Parathyroid adenoma (tissue), 2 donors: Measurements from ENCODE around the gene FRMD1.

ENCODE experiments used
- H2AFZ ChIP-seq: fragments of 300-600 bp; sonication (generic); one replicate; pipeline ENCODE4 v1.7.0; 2017; ENCODE audit warnings: antibody characterized with exemption, mild to moderate bottlenecking
- H3K27ac ChIP-seq: fragments of 300-600 bp; sonication (generic); one replicate; pipeline ENCODE4 v1.7.0; 2017
- H3K27me3 ChIP-seq: fragments of 300-600 bp; sonication (generic); one replicate; pipeline ENCODE4 v1.7.0; 2017; ENCODE audit warnings: low read length; ENCODE audit not compliant: control insufficient read depth, insufficient read depth
- H3K36me3 ChIP-seq: fragments of 300-600 bp; sonication (generic); one replicate; pipeline ENCODE4 v1.7.0; 2017; ENCODE audit warnings: low read length; ENCODE audit not compliant: control insufficient read depth, insufficient read depth
- H3K4me1 ChIP-seq: fragments of 300-600 bp; sonication (generic); one replicate; pipeline ENCODE4 v1.7.0; 2017; ENCODE audit warnings: control low read depth
- H3K4me2 ChIP-seq: fragments of 300-600 bp; sonication (generic); one replicate; pipeline ENCODE4 v1.7.0; 2017; ENCODE audit warnings: low read length
- H3K4me3 ChIP-seq: fragments of 300-600 bp; sonication (generic); one replicate; pipeline ENCODE4 v1.7.0; 2017; ENCODE audit warnings: low read depth, low read length
- H3K79me2 ChIP-seq: fragments of 300-600 bp; sonication (generic); one replicate; pipeline ENCODE4 v1.7.0; 2017; ENCODE audit warnings: control low read depth
- H3K9ac ChIP-seq: fragments of 300-600 bp; sonication (generic); one replicate; pipeline ENCODE4 v1.7.0; 2017; ENCODE audit warnings: mild to moderate bottlenecking
- H3K9me3 ChIP-seq: fragments of 300-600 bp; sonication (generic); one replicate; pipeline ENCODE4 v1.7.0; 2017; ENCODE audit warnings: low read length; ENCODE audit not compliant: control insufficient read depth
- CTCF ChIP-seq: fragments of 300-600 bp; sonication (generic); IDR thresholded peaks from one replicate; pipeline ENCODE4 v1.7.0; 2017; ENCODE audit warnings: antibody characterized with exemption, mild to moderate bottlenecking
- donor health status: primary hyperparathyroidism.

The FRMD1 gene

GRCh38 chr6:168122011-168122410, 43.0 kb upstream of the FRMD1 start:
- Histone ChIP-seq H3K9me3 (no peaks in the 10 kb centered on the region), H3K4me1 (no peaks in the 10 kb centered on the region), H3K36me3 (no peaks in the 10 kb centered on the region), H3K4me2 (no peak overlapping the region), H3K27ac (no peak overlapping the region), H3K9ac (no peak overlapping the region), H3K79me2 (no peaks in the 10 kb centered on the region), H3K27me3 (no peaks in the 10 kb centered on the region), H2AFZ (no peak overlapping the region), H3K4me3 (no peak overlapping the region)
- no peak for TF ChIP-seq CTCF

- H3K27ac ChIP-seq = no peak overlapping the region
- TF ChIP-seq CTCF = no peak
- no peak overlapping the region for H3K4me3 ChIP-seq
- no peak overlapping the region for H2AFZ ChIP-seq
- no peaks in the 10 kb centered on the region for H3K4me1 ChIP-seq
- no peaks in the 10 kb centered on the region for H3K79me2 ChIP-seq
- no peak overlapping the region for H3K9ac ChIP-seq
- no peak overlapping the region for H3K4me2 ChIP-seq
- H3K36me3 ChIP-seq = no peaks in the 10 kb centered on the region
- H3K9me3 ChIP-seq = no peaks in the 10 kb centered on the region
- H3K27me3 ChIP-seq = no peaks in the 10 kb centered on the region
Observed at GRCh38 chr6:168121303-168121665, 42.3 kb upstream of the FRMD1 start.

GRCh38 chr6:168120390-168121302, 41.6 kb upstream of the FRMD1 start:
- Histone ChIP-seq H3K9ac (no peak overlapping the region), H3K4me3 (no peak overlapping the region), H3K27me3 (no peaks in the 10 kb centered on the region), H2AFZ (no peak overlapping the region), H3K4me1 (no peaks in the 10 kb centered on the region), H3K79me2 (no peaks in the 10 kb centered on the region), H3K9me3 (no peaks in the 10 kb centered on the region), H3K4me2 (no peak overlapping the region), H3K27ac (no peak overlapping the region), H3K36me3 (no peaks in the 10 kb centered on the region)
- TF ChIP-seq CTCF = no peak

GRCh38 chr6:168119539-168119938, 40.5 kb upstream of the FRMD1 start:
- Histone ChIP-seq H3K9me3 (no peaks in the 10 kb centered on the region), H3K4me1 (no peaks in the 10 kb centered on the region), H2AFZ (no peak overlapping the region), H3K27ac (no peak overlapping the region), H3K36me3 (no peaks in the 10 kb centered on the region), H3K4me2 (no peak overlapping the region), H3K4me3 (no peak overlapping the region), H3K9ac (no peak overlapping the region), H3K79me2 (no peaks in the 10 kb centered on the region), H3K27me3 (no peaks in the 10 kb centered on the region)
- no peak for TF ChIP-seq CTCF

GRCh38 chr6:168118935-168119334, 39.9 kb upstream of the FRMD1 start:
- H3K4me1 ChIP-seq = no peaks in the 10 kb centered on the region
- no peak overlapping the region for H3K27ac ChIP-seq
- H3K36me3 ChIP-seq = no peaks in the 10 kb centered on the region
- no peak overlapping the region for H3K4me3 ChIP-seq
- no peaks in the 10 kb centered on the region for H3K27me3 ChIP-seq
- no peaks in the 10 kb centered on the region for H3K79me2 ChIP-seq
- H2AFZ ChIP-seq = no peak overlapping the region
- no peak overlapping the region for H3K9ac ChIP-seq
- H3K9me3 ChIP-seq = no peaks in the 10 kb centered on the region
- no peak for TF ChIP-seq CTCF
- no peak overlapping the region for H3K4me2 ChIP-seq
